Transverse colon (tissue), 4 donors: ENCODE data around the gene NRSN2. TPM values are rescaled to one million over a fixed set of nuclear protein-coding genes. Genes with fewer than 3 reads are reported as not detected.

Experiments
- DNase-seq: peaks from one replicate; pipeline ENCODE4 v3.0.0-alpha.2; 2019
- H3K27ac ChIP-seq, 4 donors: fragments of 200-600 bp; sonication (generic); 2 replicates each; pipeline ENCODE4 v1.5.1; 2016 to 2018; ENCODE audit warnings: inconsistent platforms in 4 of 4
- H3K27me3 ChIP-seq: fragments of 200-600 bp; sonication (generic); 2 replicates; pipeline ENCODE4 v1.5.1; 2017; ENCODE audit warnings: inconsistent platforms
- H3K36me3 ChIP-seq, 4 donors: fragments of 200-600 bp; sonication (generic); 2 replicates each; pipeline ENCODE4 v1.5.1; 2017 to 2019; ENCODE audit warnings: inconsistent platforms in 4 of 4
- H3K4me1 ChIP-seq, 4 donors: fragments of 200-600 bp; sonication (generic); 2 replicates each; pipeline ENCODE4 v1.5.1; 2017 to 2020; ENCODE audit warnings: inconsistent platforms in 4 of 4
- H3K4me3 ChIP-seq, 4 donors: fragments of 200-600 bp; sonication (generic); 1 replicate in 1 of 4; 2 replicates in 3 of 4; pipeline versions ENCODE4 v1.5.1 to v1.6.1; 2017 to 2019; ENCODE audit warnings: inconsistent platforms in 4 of 4
- H3K9me3 ChIP-seq, 2 donors: fragments of 200-600 bp; sonication (generic); 2 replicates each; pipeline ENCODE4 v1.5.1; 2017 to 2019; ENCODE audit warnings: inconsistent platforms in 2 of 2
- CTCF ChIP-seq, 5 experiments: fragments of 200-600 bp in 3 of 5; fragments of 450-650 bp in 2 of 5; sonication (generic) in 3 of 5; IDR thresholded peaks; 1 replicate in 2 of 5; 2 replicates in 3 of 5; pipeline ENCODE4 v1.5.1; 2016 to 2017; ENCODE audit warnings: antibody characterized with exemption in 5 of 5, inconsistent platforms in 3 of 5, mild to moderate bottlenecking in 2 of 5, moderate library complexity in 1 of 5
- EP300 ChIP-seq: sonication (generic); formaldehyde crosslinking; IDR thresholded peaks from one replicate; pipeline ENCODE4 v1.6.1; 2017; ENCODE audit warnings: antibody characterized with exemption, low read depth
- POLR2A ChIP-seq: fragments of 450-650 bp; IDR thresholded peaks from one replicate; pipeline ENCODE4 v1.6.1; 2016; ENCODE audit warnings: antibody characterized with exemption, mild to moderate bottlenecking, moderate library complexity
- POLR2AphosphoS5 ChIP-seq, 3 donors: sonication (generic); formaldehyde crosslinking; IDR thresholded peaks; one replicate each; pipeline ENCODE4 v1.6.1; 2016; ENCODE audit warnings: antibody characterized with exemption in 3 of 3
- WGBS, 2 donors: methylation state at CpG; one replicate each; pipeline ENCODE4 v1.1.5; 2018; ENCODE audit warnings: low coverage in 1 of 2; 5-methylcytosine and 5-hydroxymethylcytosine counted together
- in situ Hi-C, 4 donors: fragments of 200-750 bp; cut with MboI; loops; one replicate each; pipeline versions ENCODE4 v1.15.0 to v1.15.1; 2017; ENCODE audit warnings: low sequenced_read_pairs in 3 of 4, low pct_ligation_motif_present in 1 of 4, low pct_unique_long_range_greater_than_20kb in 1 of 4
- intact Hi-C: fragments of 100-400 bp; cut with DNase I; formaldehyde crosslinking; loops from one replicate; pipeline ENCODE4 v1.15.1; 2023; ENCODE audit warnings: low total_unique reads
- total RNA-seq, 4 donors: library from RNA; depleted of rRNA; stranded (reverse); fragments of >200 nt; gene quantifications; one replicate each; pipeline ENCODE4 v1.1.0, GENCODE V29; 2016

NRSN2 gene
- total RNA-seq, 4 donors from 2014 or later, result 7.1 to 18.0 (median 12.8) TPM

- H3K4me3 ChIP-seq, result no peak overlapping the region
- no peak for DNase-seq
- intact Hi-C loops (no loop called here), in situ Hi-C loops (no loop called here)
- 74 to 87% methylated on average over 10 to 13 of the region's 13 CpGs for WGBS, 2 donors
- H3K4me1 ChIP-seq, result peaks cover 0 to 30% (median 29%) of the 10 kb centered on the region in 4 donors
- H3K9me3 ChIP-seq, result no peaks in the 10 kb centered on the region
- no peaks in the 10 kb centered on the region for H3K36me3 ChIP-seq
- no peaks in the 10 kb centered on the region for H3K27me3 ChIP-seq
- no peak overlapping the region for H3K27ac ChIP-seq
- TF ChIP-seq CTCF (IDR thresholded peaks at IDR 0.05) (no peak), POLR2A (no peak), POLR2AphosphoS5 (IDR thresholded peaks at IDR 0.05) (no peak), EP300 (no peak)
Measured at GRCh38 chr20:301886-302848, 44.7 kb upstream of the NRSN2 start.

GRCh38 chr20:305745-306144 lies 41.2 kb upstream of the NRSN2 start:
- Histone ChIP-seq H3K9me3 (no peaks in the 10 kb centered on the region), H3K4me3 (no peak overlapping the region), H3K4me1 (peaks cover 0 to 19% (median 7%) of the 10 kb centered on the region in 4 donors), H3K36me3 (no peaks in the 10 kb centered on the region), H3K27ac (no peak overlapping the region), H3K27me3 (no peaks in the 10 kb centered on the region)
- intact Hi-C loops (no loop called here), in situ Hi-C loops (no loop called here)
- no peak for TF ChIP-seq CTCF (IDR thresholded peaks at IDR 0.05)
- no peak for TF ChIP-seq EP300
- TF ChIP-seq POLR2A, result no peak
- TF ChIP-seq POLR2AphosphoS5 (IDR thresholded peaks at IDR 0.05), result no peak
- DNase-seq, result no peak
- WGBS, 2 donors, result 60 to 76% methylated on average over 5 to 10 of the region's 11 CpGs

GRCh38 chr20:308427-309038 lies 38.4 kb upstream of the NRSN2 start:
- Histone ChIP-seq H3K27ac (no peak overlapping the region), H3K4me3 (no peak overlapping the region), H3K4me1 (peaks cover 0 to 13% (median 0%) of the 10 kb centered on the region in 4 donors), H3K36me3 (no peaks in the 10 kb centered on the region), H3K27me3 (no peaks in the 10 kb centered on the region), H3K9me3 (no peaks in the 10 kb centered on the region)
- no peak for DNase-seq
- WGBS, 2 donors, result 62% methylated on average over 3 to 7 of the region's 7 CpGs
- TF ChIP-seq EP300, result no peak
- TF ChIP-seq POLR2AphosphoS5 (IDR thresholded peaks at IDR 0.05), result no peak
- TF ChIP-seq POLR2A, result no peak
- TF ChIP-seq CTCF (IDR thresholded peaks at IDR 0.05), result no peak
- in situ Hi-C loops, result no loop called here
- intact Hi-C loops, result no loop called here

- 25 to 50% methylated on average over 4 to 6 of the region's 6 CpGs for WGBS, 2 donors
- H3K9me3 ChIP-seq, result no peaks in the 10 kb centered on the region
- H3K4me1 ChIP-seq, result peaks cover 0 to 13% (median 0%) of the 10 kb centered on the region in 4 donors
- peak overlapping the region; percentile 79 to 88 (median 81) for H3K27ac ChIP-seq
- no peak for TF ChIP-seq EP300
- no peak for TF ChIP-seq CTCF (IDR thresholded peaks at IDR 0.05)
- no peak for TF ChIP-seq POLR2A
- no peak for TF ChIP-seq POLR2AphosphoS5 (IDR thresholded peaks at IDR 0.05)
- no peaks in the 10 kb centered on the region for H3K27me3 ChIP-seq
- no peak for DNase-seq
- H3K36me3 ChIP-seq, result no peaks in the 10 kb centered on the region
- intact Hi-C loops (no loop called here), in situ Hi-C loops (no loop called here)
- H3K4me3 ChIP-seq, result peak overlapping the region in 2 of 4 donors; percentile 36 to 42
Measured at GRCh38 chr20:309306-309840, 37.5 kb upstream of the NRSN2 start.
